Activated CD8-positive, alpha-beta memory T cell treated with anti-CD3 and anti-CD28 coated beads for 24 hours (primary cell): ENCODE results near the gene NFIC.
"Not testable (repeated sequence)": the region's sequence is repeated elsewhere in the genome, so short reads cannot be mapped to it uniquely, and the experiment has no call there.

Source experiments
- DNase-seq: peaks from one replicate; pipeline ENCODE4 v3.0.0-alpha.2; 2020

The NFIC gene

DNA sequence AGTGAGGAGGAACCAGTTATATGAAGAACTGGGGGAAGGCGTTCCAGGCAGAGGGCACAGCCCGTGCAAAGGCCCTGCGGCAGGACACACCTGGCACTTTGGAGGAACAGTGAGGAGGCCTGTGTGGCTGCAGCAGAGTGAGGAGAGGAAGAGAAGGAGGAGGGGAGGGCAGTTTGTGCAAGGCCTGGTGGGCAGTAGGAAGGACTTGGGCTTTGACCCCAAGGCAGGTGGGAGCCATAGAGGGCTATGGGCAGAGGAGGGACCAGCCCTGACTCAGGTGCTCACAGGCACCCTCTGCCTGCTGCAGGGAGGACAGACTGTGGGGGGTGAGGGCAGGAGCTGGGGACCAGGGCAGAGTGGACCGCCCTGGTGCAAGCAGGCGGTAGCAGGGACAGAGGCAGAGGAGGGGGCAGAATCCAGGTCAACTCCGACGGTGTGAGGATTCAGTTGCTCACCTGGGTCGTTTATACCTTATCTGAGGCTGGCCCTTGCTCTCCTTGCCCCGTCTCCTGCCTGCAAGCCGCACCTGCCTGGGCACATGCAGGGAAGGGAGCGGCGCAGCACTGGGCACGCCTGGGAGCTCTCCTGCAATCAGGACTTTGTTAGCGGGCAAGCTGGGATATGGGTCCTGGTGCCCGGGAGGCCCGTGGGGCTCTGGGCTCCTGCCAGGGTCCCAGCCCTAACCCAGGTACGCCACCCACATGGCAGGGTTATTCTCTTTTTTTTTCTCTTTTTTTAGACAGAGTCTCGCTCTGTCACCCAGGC, 34.8 kb downstream of the NFIC start:
- DNase-seq, result no peak

DNA sequence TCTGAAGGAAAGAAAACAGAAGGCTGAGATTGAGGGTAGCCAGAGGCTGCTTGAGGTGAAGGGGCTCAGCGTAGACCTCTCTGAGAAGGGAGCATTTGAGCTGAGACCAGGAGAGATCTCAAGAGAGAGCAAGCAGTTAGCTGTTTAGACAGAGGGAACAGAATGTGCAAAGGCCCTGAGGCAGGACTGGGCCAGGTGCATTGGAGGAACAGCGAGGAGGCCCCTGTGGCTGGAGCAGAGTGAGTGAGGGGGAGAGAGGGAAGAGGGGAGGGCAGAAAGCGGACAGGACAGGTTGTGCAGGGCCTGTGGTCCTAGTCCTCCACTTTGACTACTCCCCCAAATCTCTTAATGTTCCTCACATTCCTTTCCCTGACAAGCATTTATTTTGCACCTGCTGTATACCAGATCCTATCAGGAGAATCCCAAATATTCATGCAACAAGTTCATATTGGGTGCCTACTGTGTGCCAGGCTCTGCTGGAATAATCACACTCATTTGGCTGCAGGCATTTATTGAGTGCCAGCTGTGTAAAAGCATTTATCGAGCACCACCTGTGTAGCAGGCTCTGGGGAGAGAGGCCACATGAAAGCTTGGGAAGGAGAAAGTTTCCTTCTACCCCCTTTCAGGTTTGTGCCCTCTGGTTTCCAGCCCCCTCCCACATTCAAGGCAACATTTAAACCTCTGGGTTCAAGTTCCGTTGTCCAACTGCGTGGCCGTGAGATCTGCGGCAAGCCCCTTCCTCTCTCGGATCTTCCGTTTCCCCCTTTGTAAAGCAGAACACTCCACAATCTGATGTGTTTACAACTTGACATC, 36.5 kb downstream of the NFIC start:
- DNase-seq, result no peak

DNA sequence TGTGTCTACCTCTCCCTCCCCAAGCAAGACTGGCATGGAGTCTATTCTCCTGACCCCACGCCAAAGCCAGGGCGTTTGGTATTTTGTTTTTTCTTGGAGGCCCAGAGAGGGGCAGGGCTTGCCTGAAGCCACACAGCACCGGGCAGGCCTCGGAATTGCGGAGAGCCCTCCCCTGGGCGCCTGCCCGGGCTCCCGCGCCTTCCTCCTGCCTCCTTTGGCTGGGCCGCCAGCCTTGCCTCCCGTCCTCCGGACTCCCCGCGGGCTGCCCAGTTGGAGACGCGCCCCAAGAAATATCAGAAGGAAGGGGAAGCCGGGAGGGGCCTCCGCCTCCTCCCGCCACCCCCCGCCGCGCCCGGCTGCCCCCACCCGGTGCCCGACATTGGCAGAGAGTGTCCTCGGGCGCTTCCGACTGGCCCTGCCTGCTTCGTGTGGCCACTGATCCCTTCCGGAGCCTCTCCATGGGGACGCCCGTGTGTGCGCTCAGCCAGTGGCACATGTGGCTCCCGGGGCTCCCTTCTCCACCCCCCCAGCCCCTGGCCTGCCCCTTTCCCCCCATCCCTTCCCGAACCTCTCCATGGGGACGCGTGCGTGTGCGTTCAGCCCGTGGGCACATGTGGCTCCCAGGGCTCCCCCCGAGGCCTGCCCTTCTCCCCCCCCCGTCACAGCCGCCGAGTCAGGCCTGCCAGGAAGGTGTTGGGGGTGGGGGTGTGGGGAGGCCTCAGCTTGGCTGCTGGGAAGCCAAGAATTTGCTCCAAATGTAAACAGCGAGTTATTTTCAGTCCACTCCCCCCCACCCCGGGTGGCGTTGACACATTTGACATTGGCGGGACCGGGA, 37.3 kb downstream of the NFIC start:
- no peak for DNase-seq

DNA sequence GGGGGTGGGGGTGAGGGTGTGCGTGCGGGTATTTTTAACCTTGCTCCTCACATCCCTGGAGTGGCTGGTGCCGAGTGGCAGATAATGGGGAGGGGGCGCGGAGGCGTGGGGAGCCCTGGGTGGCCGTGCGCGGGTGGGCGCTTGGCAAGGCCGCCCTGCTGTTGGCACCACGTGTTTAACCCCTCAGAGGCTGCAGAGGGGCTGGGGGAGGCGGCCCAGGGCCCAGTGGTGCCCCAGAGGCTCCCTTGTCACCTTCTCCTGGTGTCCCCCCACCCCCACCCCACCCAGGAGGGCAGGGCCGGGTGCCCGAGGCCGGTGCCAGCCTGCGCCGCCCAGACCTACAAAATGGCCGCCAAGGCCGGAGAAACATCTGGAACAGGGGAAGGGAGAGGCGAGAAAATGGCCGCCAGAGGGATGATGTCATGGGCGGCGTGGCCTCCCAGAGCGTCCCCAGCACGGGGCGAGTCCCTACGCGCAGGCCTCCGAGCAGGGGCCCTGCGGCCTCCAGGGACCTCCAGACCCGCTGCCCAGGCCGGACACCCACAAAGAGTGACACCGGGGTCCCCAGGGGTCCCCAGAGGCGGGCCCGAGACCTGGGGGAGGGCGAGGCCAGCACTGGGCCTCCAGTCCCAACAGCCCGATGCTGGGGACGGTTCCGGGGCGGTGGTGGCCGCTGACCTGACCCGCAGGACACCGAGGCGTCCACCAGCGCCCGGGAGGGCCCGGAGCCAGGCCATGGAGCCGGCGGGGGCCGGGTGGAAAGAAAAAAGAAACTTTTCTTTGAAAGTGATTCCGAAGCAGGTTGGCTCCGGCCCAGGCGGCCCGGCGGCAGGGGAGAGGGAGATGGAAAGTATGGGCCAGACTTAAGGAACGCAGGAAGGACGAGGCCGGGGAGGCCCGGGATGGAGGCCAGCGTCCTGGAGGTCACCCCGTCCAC, 38.2 kb downstream of the NFIC start:
- DNase-seq, result no peak

DNA sequence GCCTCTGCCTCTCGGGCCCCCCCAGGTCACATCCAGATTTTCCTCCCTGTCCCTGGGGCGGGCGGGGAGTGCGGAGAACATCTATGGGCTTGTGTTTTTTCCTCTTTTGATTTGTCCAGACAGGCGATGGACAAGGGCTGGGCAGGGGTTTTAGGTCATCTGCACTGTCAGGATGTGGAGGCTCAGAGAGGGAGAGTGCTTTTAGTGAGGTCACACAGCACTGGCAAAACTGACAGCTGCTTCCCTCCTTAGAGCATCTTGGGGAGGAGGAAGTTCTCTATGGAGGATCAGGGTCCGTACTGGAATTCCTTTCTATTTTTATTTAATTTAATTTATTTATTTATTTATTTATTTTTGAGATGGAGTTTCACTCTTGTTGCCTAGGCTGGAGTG, 38.9 kb downstream of the NFIC start:
- DNase-seq, result no peak

DNA sequence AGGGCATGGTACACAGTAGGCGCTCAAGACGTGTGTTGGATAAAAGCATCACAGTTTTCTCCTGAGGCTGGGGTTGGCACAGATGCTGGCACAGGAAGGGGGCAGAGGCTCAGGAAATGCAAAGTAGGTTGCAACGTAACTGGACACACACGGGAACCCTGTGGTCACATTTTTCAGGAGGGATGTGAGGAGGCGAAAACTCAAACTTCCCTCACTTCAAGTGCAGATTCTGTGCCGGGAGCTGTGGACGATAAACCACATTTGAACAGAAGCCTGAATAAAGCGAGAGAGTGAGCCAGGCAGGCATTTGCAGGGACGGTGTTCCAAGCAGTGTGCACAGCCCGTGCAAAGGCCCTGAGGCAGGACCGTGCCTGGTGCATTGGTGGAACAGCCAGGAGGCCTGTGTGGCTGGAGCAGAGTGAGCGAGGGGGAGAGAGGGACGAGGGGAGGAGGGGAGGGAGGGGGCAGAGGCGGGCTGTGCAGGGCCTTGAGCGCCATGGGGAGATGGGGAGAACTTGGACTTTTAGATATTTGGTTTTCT, 40.3 kb downstream of the NFIC start:
- no peak for DNase-seq

DNA sequence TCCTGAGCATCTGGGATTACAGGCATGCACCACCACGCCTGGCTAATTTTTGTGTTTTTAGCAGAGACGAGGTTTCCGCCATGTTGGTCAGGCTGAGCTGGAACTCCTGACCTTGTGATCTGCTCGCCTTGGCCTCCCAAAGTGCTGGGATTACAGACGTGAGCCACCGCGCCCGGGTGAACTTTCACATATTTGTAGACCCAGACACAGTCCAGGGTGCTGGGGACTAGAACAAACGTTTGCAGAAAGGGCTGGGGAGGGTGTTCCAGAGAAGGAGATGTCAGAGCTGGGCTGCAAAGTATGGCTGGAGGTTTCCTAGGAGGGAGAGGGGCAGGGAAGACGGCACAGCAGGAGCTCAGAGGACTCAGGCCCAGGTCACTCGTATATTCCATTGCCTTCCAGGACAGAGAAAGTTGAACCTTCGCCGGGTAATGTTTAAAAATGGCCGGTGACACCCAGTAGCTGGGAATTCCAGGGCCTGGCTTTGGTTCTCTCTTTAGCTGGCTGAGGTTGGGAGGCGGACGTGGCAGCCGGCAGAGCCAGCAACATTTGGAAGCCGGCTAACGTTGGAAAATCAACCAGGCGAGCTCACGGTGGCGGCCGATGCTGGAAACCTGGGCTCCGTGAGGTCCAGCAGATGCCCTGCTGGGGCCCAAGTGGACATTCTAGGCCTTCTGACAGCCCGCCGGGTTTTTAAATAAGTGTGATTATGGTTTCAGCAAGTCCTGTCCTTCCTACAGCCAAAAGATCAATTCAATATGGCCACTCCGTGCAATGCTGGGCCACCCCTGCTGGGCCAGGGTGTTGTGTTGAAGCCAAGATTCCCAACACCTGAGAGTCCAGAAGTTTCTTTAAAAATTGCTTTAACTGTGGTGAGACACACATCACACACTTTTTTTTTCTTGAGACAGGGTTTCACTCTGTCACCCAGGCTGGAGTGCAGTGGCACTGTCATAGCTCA, 41.5 kb downstream of the NFIC start:
- DNase-seq, result no peak

DNA sequence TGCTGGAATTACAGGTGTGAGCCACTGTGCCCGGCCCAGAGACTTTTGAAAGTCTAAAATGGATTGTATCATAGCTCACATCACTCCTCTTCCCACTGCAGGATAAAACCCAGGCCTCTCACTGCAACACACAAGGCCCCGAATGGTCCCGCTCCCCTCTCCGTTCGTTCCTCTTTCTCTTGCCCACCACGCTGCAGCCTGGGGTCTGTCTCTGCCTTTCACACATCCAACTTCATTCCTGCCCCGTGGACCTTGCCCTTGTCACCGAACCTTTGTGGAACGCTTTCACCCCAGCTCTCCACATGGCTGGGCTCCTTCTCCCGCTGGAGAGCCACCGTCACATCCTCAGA, 42.6 kb downstream of the NFIC start:
- no peak for DNase-seq

DNA sequence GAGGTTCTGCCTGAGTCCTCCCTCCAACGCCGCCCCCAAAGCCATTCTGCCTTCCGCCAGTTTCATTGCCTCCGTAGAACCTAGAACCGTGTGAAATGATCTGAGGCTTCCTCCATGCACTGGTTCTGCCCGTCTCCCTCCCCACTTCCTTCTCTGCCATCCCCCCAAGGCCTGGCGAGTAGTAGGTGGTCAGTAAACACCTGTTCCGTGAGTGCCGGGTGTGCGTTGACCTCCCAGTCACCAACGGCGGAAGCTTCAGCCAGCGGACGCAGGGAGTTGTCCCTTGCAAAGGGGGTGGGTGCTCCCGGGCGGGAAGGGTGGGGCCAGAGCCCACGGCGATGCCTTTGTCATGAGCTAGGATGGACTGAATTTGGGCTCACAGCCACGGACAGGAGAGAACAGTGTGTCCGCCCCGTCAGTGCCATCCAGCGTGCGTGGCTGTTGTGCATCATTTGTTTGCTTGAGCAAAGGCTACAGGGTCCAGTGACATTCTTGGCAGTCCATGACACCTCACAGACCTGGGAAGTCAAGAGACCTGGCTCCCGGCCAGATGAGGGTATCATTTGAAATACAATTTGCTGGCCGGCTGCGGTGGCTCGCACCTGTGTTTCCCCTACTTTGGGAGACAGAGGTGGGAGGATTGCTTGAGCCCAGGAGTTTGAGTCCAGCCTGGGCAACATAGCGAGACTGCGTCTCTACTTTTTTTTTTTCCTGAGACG, 43.1 kb downstream of the NFIC start:
- DNase-seq, result no peak

DNA sequence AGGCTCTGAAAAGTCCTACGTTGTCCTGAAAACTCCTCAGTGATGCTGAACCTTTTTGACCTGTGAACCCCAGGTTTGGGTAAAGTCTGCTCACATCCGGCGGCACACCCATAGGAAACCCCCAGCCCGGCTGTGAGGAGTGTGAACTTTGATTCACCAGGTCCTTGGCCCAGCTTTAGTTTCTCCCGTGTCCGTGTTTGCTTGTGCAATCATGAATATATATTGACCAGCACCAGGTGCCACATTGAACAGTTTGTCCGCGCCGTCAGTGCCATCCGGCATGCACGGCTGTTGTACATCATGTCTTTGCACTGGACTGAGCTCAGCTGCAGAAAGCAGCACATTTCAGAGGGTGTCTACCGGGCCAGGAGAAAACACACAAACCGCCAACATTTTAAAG, 45.3 kb downstream of the NFIC start:
- DNase-seq, result no peak

DNA sequence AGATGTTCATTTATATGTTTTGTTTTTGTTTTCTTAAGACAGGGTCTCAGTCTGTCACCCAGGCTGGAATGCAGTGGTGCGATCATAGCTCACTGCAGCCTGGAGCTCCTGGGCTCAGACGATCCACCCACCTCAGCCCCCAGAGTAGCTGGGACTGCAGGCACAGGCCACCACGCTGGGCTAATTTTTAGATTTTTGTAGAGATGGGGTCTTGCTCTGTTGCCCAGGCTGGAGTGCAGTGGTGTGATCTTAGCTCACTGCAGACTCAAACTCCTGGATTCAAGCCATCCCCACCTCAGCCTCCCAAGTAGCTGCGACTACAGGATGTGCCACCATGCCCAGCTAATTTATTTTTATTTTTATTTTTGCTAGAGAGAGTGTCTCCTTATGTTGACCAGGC, 45.7 kb downstream of the NFIC start:
- DNase-seq, result no peak

DNA sequence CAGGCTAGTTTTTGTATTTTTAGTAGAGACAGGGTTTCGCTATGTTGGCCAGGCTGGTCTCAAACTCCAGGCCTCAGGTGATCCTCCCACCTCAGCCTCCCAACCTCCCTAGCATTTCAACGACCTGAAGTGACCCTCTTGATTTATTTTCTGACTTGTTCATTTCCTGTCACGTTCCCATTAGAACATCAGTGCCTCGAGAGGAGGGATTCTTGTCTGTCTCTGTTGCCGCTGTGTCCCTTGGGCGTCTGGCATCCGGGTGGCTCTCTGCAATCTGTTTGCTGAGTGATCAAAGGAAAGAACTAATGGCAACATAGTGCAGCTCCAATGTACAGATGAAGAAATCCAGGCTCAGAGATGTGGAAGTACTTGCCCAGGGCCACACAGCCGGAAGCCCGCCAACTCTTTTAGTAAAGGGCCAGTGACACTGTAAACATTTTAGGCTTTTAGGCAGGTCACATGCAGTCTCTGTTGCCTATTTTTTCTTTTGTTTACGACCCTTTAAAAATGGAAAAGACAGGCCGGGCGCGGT, 47.5 kb downstream of the NFIC start:
- no peak for DNase-seq

DNA sequence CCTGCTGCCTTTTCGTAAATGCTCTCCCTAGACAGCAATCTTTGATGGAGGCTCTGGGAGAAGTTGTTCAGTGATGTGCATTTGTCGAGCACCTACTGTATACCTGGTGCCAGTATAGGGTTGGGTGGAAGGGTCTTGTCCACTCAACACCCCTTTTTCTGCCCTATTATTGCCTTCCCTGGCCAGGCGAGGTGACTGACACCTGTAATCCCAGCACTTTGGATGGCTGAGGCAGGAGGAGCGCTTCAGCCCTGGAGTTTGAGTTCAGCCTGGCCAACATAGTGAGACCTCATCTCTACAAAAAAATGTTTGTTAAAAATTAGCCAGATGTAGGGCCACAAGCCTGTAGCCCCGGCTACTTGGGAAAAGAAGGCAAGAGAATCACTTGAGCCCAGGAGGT, 49.3 kb downstream of the NFIC start:
- no peak for DNase-seq

DNA sequence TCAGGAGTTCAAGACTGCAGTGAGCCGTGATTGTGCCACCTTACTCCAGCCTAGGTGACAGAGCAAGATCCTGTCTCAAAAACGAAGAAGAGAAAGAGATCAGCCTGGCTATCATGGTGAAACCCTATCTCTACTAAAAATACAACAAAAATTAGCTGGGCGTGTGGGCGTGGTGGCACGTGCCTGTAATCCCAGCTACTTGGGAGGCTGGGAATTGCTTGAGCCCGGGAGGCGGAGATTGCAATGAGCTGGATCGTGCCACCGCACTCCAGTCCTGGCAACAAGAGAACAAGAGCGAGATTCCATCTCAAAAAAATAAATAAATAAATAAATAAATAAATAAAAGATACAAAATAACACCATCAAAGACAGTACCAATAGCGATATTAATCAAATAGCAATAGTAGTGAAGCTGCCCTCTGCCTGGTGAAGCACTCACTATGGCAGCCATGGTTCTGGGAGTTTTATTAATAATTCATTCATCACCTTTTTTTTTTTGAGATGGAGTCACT, 53.9 kb downstream of the NFIC start:
- DNase-seq, result no peak

DNA sequence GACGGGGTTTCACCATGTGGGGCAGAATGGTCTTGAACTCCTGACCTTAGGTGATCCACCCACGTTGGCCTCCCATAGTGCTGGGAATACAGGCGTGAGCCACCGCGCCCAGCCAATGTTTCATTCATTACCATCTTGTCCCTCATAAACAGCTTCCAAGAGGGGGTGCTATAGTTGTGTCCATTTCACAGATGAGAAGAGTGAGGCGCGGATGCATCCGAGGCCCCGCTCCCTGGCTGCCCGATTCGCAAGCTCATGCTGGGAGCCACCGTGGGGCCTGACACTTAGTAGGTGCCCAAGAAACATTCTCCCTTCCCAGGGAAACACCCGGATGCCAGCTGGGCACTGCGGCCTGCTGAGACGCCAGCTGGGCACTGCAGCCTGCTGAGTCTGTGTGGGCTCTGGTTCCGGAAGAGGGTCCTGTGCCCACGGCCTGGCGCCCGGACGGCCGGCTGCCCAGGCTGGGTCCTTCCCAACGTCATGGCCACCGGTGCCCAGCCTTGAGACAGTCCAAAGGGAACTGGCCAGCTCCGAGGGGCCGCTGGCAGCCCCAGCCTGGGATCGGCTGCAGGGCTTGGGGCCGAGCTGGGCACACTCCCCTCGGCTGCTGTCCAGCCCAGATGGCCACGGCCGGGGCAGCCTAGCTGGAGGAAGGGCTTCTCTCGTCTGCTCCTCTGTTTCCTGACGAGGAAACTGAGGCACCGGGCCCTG, 54.7 kb downstream of the NFIC start:
- DNase-seq, result no peak

DNA sequence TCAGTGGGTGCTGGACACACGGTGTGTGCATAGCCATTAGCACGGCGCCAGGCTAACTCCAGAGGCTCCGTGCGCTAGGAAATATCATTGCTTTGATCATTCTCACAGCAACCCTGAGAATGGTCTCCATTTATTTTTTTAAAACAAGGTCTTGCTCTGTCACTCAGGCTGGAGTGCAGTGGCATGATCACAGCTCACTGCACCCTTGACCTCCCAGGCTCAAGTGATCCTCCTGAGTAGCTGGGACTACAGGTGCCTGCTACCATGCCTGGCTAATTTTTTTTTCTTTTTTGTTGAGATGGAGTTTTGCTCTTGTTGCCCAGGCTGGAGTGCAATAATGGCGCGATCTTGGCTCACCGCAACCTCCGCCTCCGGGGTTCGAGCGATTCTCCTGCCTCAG, 55.3 kb downstream of the NFIC start:
- not testable (repeated sequence) for DNase-seq

DNA sequence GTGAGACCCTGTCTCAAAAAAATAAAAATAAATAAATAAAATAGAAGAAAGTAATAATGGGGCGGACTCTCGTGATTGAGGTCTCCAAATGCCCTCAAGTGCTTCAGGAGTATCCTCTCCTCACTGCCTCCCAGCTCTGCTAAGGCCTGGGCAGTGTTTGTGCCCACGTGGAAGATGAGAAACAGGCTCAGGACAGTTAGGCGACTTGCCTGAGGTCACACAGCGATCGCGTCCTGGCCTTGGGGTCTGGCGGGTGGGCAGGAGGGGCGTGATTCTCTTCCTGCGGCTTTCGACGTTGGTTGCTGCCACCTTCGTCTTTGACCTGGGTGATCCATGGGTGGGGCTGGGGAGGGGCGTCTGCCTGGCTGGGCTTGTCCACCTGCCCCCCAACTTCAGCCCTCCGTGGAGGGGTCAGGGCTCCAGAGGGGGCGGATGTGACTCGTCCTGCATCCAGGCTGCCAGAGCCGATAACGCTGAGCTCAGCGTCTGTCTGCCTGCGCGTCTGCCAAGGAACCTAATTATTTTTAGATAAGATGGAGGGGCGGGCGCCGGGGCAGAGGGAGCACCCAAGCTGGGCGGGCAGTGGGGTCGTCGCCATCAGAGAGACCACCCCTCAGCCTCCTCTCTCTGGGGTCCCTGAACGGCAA, 56.9 kb downstream of the NFIC start:
- no peak for DNase-seq

DNA sequence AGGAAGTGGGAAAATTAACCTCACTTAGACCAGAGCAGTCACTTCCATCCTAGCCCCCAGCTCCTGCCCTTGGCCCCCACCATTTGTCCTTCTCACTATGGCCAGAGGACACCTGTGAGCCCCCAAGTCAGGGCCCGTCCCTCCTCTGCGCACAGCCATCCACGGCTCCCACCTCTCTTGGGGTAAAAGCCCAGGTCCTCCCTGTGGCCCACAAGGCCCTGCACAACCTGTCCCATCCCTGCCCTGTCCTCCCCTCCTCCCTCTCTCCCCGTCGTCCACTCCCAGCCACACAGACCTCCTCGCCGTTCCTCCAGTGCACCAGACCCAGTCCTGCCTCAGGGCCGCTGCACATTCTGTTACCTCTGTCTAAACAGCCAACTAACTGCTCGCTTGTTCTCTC, 60.0 kb downstream of the NFIC start:
- no peak for DNase-seq

DNA sequence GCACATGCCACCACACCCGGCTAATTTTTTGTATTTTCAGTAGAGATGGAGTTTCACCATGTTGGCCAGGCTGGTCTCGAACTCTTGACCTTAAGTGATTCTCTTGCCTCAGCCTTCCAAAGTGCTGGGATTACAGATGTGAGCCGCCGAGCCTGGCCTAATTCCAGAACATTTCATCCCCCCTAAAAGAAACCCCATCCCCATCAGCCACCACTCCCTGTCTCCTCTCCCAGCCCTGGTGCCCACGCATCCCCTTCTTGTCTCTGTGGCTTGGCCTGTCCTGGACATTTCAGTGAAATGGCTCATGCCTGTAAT, 63.9 kb downstream of the NFIC start:
- DNase-seq, result not testable (repeated sequence)
